ENCODE results near the gene L3MBTL2.

GRCh38 chr22:41177622-41178424, 27.3 kb upstream of the L3MBTL2 start:
- TF ChIP-seq, protein P1, sequence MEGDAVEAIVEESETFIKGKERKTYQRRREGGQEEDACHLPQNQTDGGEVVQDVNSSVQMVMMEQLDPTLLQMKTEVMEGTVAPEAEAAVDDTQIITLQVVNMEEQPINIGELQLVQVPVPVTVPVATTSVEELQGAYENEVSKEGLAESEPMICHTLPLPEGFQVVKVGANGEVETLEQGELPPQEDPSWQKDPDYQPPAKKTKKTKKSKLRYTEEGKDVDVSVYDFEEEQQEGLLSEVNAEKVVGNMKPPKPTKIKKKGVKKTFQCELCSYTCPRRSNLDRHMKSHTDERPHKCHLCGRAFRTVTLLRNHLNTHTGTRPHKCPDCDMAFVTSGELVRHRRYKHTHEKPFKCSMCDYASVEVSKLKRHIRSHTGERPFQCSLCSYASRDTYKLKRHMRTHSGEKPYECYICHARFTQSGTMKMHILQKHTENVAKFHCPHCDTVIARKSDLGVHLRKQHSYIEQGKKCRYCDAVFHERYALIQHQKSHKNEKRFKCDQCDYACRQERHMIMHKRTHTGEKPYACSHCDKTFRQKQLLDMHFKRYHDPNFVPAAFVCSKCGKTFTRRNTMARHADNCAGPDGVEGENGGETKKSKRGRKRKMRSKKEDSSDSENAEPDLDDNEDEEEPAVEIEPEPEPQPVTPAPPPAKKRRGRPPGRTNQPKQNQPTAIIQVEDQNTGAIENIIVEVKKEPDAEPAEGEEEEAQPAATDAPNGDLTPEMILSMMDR (IDR thresholded peaks at IDR 0.05) = no peak
- TF ChIP-seq ZFX (IDR thresholded peaks at IDR 0.05; ENCODE audit: borderline replicate concordance) = no peak

Data from 22Rv1 (cell line).